Neural cell (in vitro differentiated cells): Measurements from ENCODE around the gene NKAIN2. TPM values are rescaled to one million over a fixed set of nuclear protein-coding genes. Genes with fewer than 3 reads are reported as not detected.

Experiments used
- H2AFZ ChIP-seq: fragments of 200-600, 300-800 bp; sonication (generic), shearing (Covaris generic); 2 replicates; pipeline ENCODE4 v1.6.0; 2014; ENCODE audit warnings: low read depth, mild to moderate bottlenecking, antibody characterized with exemption, low read length, moderate library complexity
- H3F3A ChIP-seq: fragments of 200-600 bp; shearing (Covaris generic); 2 replicates; pipeline ENCODE4 v1.6.1; 2016; ENCODE audit warnings: mild to moderate bottlenecking, moderate library complexity, mixed read lengths, antibody characterized with exemption, low read length; ENCODE audit not compliant: insufficient read depth, poor library complexity, severe bottlenecking
- H3K27ac ChIP-seq: fragments of 200-600, 300-800 bp; sonication (generic), shearing (Covaris generic); 2 replicates; pipeline ENCODE4 v1.5.1; 2014; ENCODE audit warnings: mild to moderate bottlenecking, low read length, moderate library complexity
- H3K27me3 ChIP-seq: fragments of 300-800, 200-600 bp; sonication (generic), shearing (Covaris generic); 2 replicates; pipeline ENCODE4 v1.6.0; 2014; ENCODE audit warnings: mild to moderate bottlenecking, low read depth, low read length, moderate library complexity; ENCODE audit not compliant: insufficient read depth
- H3K36me3 ChIP-seq: fragments of 300-800, 200-600 bp; sonication (generic), shearing (Covaris generic); 2 replicates; pipeline ENCODE4 v1.5.1; 2014; ENCODE audit warnings: mild to moderate bottlenecking, antibody characterized with exemption, low read length, moderate library complexity; ENCODE audit not compliant: insufficient read depth
- H3K4me2 ChIP-seq: fragments of 300-800, 200-600 bp; sonication (generic), shearing (Covaris generic); 2 replicates; pipeline ENCODE4 v1.6.0; 2014; ENCODE audit warnings: mild to moderate bottlenecking, low read length
- H3K4me3 ChIP-seq: fragments of 300-800, 200-600 bp; sonication (generic), shearing (Covaris generic); 2 replicates; pipeline ENCODE4 v1.5.1; 2014; ENCODE audit warnings: mild to moderate bottlenecking, low read length, moderate library complexity
- H3K79me2 ChIP-seq: fragments of 200-600 bp; shearing (Covaris generic); replicated peaks from 2 replicates; pipeline ENCODE4 v1.6.0; 2014; ENCODE audit warnings: mild to moderate bottlenecking, low read length, moderate library complexity; ENCODE audit not compliant: insufficient read depth
- H3K9ac ChIP-seq: fragments of 300-800, 200-600 bp; sonication (generic), shearing (Covaris generic); 2 replicates; pipeline ENCODE4 v1.6.1; 2016; ENCODE audit warnings: mild to moderate bottlenecking, low read length, mixed read lengths
- H3K9me2 ChIP-seq: fragments of 200-600 bp; shearing (Covaris generic); 2 replicates; pipeline ENCODE4 v1.6.1; 2016; ENCODE audit warnings: mild to moderate bottlenecking, low read length, mixed read lengths; ENCODE audit not compliant: insufficient read depth
- H3K9me3 ChIP-seq: fragments of 200-600, 300-800 bp; sonication (generic), shearing (Covaris generic); 2 replicates; pipeline ENCODE4 v1.6.1; 2016; ENCODE audit warnings: mild to moderate bottlenecking, mixed run types, low read length, moderate library complexity, mixed read lengths
- H4K20me1 ChIP-seq: fragments of 200-600 bp; shearing (Covaris generic); 2 replicates; pipeline ENCODE4 v1.6.1; 2016; ENCODE audit warnings: mild to moderate bottlenecking, mixed run types; ENCODE audit not compliant: insufficient read depth
- CTCF ChIP-seq: fragments of 450-650 bp; IDR thresholded peaks from 2 replicates; pipeline ENCODE4 v1.5.1; 2014; ENCODE audit warnings: antibody characterized with exemption, mild to moderate bottlenecking, moderate library complexity; ENCODE audit not compliant: poor library complexity, severe bottlenecking
- EP300 ChIP-seq: fragments of 450-650 bp; conservative IDR thresholded peaks from 2 replicates; pipeline ENCODE4 v1.6.1; 2014; ENCODE audit warnings: antibody characterized with exemption, mild to moderate bottlenecking, moderate library complexity; ENCODE audit not compliant: poor library complexity, severe bottlenecking
- EZH2 ChIP-seq: fragments of 200-600, 300-800 bp; shearing (Covaris generic), sonication (generic); IDR thresholded peaks from 2 replicates; pipeline ENCODE4 v1.6.1; 2014; ENCODE audit warnings: antibody characterized with exemption, low read length, borderline replicate concordance, mild to moderate bottlenecking; ENCODE audit not compliant: insufficient read depth, poor library complexity, severe bottlenecking
- MXI1 ChIP-seq: fragments of 450-650 bp; conservative IDR thresholded peaks from 2 replicates; pipeline ENCODE4 v1.6.1; 2014; ENCODE audit warnings: antibody characterized with exemption, mild to moderate bottlenecking; ENCODE audit not compliant: poor library complexity, severe bottlenecking
- POLR2AphosphoS5 ChIP-seq: IDR thresholded peaks from 2 replicates; pipeline ENCODE4 v1.6.1; 2012
- RAD21 ChIP-seq: fragments of 450-650 bp; conservative IDR thresholded peaks from 2 replicates; pipeline ENCODE4 v1.6.1; 2014; ENCODE audit warnings: antibody characterized with exemption, mild to moderate bottlenecking, moderate library complexity
- REST ChIP-seq: IDR thresholded peaks from 2 replicates; pipeline ENCODE4 v1.6.1; 2012; ENCODE audit warnings: borderline replicate concordance
- SMC3 ChIP-seq: fragments of 450-650 bp; conservative IDR thresholded peaks from 2 replicates; pipeline ENCODE4 v1.6.1; 2014; ENCODE audit warnings: antibody characterized with exemption, mild to moderate bottlenecking, moderate library complexity; ENCODE audit not compliant: poor library complexity
- TAF1 ChIP-seq: IDR thresholded peaks from 2 replicates; pipeline ENCODE4 v1.6.1; 2012; ENCODE audit warnings: low read depth
- polyA plus RNA-seq: library from polyadenylated mRNA; depleted of rRNA; stranded (reverse); fragments of >200 nt; gene quantifications from 2 replicates; pipeline ENCODE4 v1.2.3, GENCODE V29; 2014

The NKAIN2 gene
- polyA plus RNA-seq, 1 donor from 2014 or later = 23.2 TPM

GRCh38 chr6:124434421-124434820, 630.8 kb downstream of the NKAIN2 start:
- no peaks in the 10 kb centered on the region for H3F3A ChIP-seq
- H3K9ac ChIP-seq = no peak overlapping the region
- no peaks in the 10 kb centered on the region for H3K79me2 ChIP-seq
- H2AFZ ChIP-seq = no peak overlapping the region
- H3K27ac ChIP-seq = no peak overlapping the region
- H3K9me3 ChIP-seq = no peaks in the 10 kb centered on the region
- no peaks in the 10 kb centered on the region for H3K9me2 ChIP-seq
- H3K36me3 ChIP-seq = no peaks in the 10 kb centered on the region
- H3K27me3 ChIP-seq = no peaks in the 10 kb centered on the region
- TF ChIP-seq TAF1 (no peak), EZH2 (no peak), SMC3 (no peak), MXI1 (no peak), EP300 (no peak), REST (no peak), CTCF (no peak), POLR2AphosphoS5 (no peak), RAD21 (no peak)
- H3K4me3 ChIP-seq = no peak overlapping the region
- H3K4me2 ChIP-seq = no peak overlapping the region
- no peaks in the 10 kb centered on the region for H4K20me1 ChIP-seq

- Histone ChIP-seq H3K36me3 (no peaks in the 10 kb centered on the region), H3K4me2 (no peak overlapping the region)
These were observed 633.1 kb downstream of the NKAIN2 start for GRCh38 chr6:124436803-124437202.

More at GRCh38 chr6:124436803-124437202, 633.1 kb downstream of the NKAIN2 start:
- no peak overlapping the region for H3K4me3 ChIP-seq
- H3K27me3 ChIP-seq = no peaks in the 10 kb centered on the region
- H3K27ac ChIP-seq = no peak overlapping the region
- H3K9ac ChIP-seq = no peak overlapping the region
- no peak overlapping the region for H2AFZ ChIP-seq
- TF ChIP-seq SMC3 (no peak), POLR2AphosphoS5 (no peak), EZH2 (no peak), REST (no peak), MXI1 (no peak), TAF1 (no peak), CTCF (no peak), EP300 (no peak), RAD21 (no peak)
- H3K79me2 ChIP-seq = no peaks in the 10 kb centered on the region
- H3F3A ChIP-seq = no peaks in the 10 kb centered on the region
- no peaks in the 10 kb centered on the region for H4K20me1 ChIP-seq
- H3K9me2 ChIP-seq = no peaks in the 10 kb centered on the region
- no peaks in the 10 kb centered on the region for H3K9me3 ChIP-seq
